Measurements from ENCODE around the gene CER1. TPM values are rescaled to one million over a fixed set of nuclear protein-coding genes. Genes with fewer than 3 reads are reported as not detected.
A peak's percentile ranks its signal among the peaks of the same experiment; 100 is the strongest.
"Not testable (repeated sequence)": the region's sequence is repeated elsewhere in the genome, so short reads cannot be mapped to it uniquely, and the experiment has no call there.

CER1 gene
- total RNA-seq, 1 donor from 2014 or later, result not detected

DNA sequence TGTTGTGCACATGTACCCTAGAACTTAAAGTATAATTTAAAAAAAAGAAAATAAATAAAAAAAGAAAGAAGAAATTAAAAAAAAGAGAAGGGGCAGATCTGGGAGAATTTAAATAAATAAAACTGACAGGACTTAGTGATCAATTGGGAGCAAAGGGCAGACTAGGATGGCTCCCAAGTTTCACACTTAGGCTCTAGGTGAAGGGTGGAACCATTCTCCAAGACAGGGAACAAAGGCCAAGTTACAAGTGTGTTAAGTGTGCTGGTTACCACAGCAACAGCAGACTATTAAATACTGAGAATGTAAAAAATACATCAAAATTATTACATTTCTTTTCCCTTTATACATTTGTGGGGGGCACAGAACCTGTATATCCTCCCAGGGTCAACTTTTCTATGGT, 36.4 kb downstream of the CER1 start:
- H3K4me3 Mint-ChIP-seq (ENCODE audit: low read depth), result no peak overlapping the region
- no peak for DNase-seq (ENCODE audit: low spot score, unreplicated experiment)
- TF ChIP-seq, protein P1, sequence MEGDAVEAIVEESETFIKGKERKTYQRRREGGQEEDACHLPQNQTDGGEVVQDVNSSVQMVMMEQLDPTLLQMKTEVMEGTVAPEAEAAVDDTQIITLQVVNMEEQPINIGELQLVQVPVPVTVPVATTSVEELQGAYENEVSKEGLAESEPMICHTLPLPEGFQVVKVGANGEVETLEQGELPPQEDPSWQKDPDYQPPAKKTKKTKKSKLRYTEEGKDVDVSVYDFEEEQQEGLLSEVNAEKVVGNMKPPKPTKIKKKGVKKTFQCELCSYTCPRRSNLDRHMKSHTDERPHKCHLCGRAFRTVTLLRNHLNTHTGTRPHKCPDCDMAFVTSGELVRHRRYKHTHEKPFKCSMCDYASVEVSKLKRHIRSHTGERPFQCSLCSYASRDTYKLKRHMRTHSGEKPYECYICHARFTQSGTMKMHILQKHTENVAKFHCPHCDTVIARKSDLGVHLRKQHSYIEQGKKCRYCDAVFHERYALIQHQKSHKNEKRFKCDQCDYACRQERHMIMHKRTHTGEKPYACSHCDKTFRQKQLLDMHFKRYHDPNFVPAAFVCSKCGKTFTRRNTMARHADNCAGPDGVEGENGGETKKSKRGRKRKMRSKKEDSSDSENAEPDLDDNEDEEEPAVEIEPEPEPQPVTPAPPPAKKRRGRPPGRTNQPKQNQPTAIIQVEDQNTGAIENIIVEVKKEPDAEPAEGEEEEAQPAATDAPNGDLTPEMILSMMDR (IDR thresholded peaks at IDR 0.05; ENCODE audit: unreplicated experiment), result no peak
- no peak overlapping the region for H3K27ac Mint-ChIP-seq
- H3K4me1 Mint-ChIP-seq (ENCODE audit: low read depth), result peaks cover 7% of the 10 kb centered on the region
- H3K27me3 Mint-ChIP-seq, result no peaks in the 10 kb centered on the region
- H3K36me3 Mint-ChIP-seq (ENCODE audit: insufficient read depth), result peaks cover 32% of the 10 kb centered on the region
- peaks cover 4% of the 10 kb centered on the region for H3K9me3 Mint-ChIP-seq (ENCODE audit: low read depth)

DNA sequence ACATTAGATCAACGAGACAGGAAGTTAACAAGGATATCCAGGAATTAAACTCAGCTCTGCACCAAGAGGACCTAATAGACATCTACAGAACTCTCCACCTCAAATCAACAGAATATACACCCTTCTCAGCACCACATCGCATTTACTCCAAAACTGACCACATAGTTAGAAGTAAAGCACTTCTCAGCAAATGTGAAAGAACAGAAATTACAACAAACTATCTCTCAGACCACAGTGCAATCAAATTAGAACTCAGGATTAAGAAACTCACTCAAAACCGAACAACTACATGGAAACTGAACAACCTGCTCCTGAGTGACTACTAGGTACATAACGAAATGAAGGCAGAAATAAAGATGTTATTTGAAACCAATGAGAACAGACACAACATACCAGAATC, 39.9 kb downstream of the CER1 start:
- not testable (repeated sequence) for H3K9me3 Mint-ChIP-seq (ENCODE audit: low read depth); H3K27me3 Mint-ChIP-seq; H3K4me1 Mint-ChIP-seq (ENCODE audit: low read depth); H3K4me3 Mint-ChIP-seq (ENCODE audit: low read depth); DNase-seq (ENCODE audit: low spot score, unreplicated experiment); H3K27ac Mint-ChIP-seq
- H3K36me3 Mint-ChIP-seq (ENCODE audit: insufficient read depth), result peaks cover 19% of the 10 kb centered on the region

DNA sequence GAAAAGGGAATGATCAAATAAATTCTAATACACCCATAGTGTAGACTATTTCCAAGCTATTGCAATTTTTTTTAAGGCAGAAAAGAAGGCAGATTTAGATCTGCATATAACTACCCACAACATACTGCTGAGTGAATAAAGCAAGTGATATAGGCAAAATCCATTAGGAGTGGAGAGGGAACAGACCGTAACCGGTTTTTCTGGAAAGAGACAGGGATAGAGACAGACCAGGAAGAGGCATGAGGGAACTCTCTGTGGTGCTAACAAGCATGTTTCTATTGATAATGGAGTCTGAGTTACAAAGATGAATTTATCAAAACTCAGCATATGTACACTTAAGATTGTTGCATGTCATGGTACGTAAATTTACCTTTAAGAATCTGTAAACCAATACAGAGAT, 43.8 kb downstream of the CER1 start:
- Mint-ChIP-seq H3K4me1 (ENCODE audit: low read depth) (peaks cover 6% of the 10 kb centered on the region), H3K36me3 (ENCODE audit: insufficient read depth) (peaks cover 7% of the 10 kb centered on the region), H3K9me3 (ENCODE audit: low read depth) (peaks cover 4% of the 10 kb centered on the region), H3K27me3 (no peaks in the 10 kb centered on the region), H3K4me3 (ENCODE audit: low read depth) (no peak overlapping the region), H3K27ac (peak overlapping the region; percentile 50)
- TF ChIP-seq, protein P1 (IDR thresholded peaks at IDR 0.05; ENCODE audit: unreplicated experiment), result no peak
- DNase-seq (ENCODE audit: low spot score, unreplicated experiment), result no peak

DNA sequence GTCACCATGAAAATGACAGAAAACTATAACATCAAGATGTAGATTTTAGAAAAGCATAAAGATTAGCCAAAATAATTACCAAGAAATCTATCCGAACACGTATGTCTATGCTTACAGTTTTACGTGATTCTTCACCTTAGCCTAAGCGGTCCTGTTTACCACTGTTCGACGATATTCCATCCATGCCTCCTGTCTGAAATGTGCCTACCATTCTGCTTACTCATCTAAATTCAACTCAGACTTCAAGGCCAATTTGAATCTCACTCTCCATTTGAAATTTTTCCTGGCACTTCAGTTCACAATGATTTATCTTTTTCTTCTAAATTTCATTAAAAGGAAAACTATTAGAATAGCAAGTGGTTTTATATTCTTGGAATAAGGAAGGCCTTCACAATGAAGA, 44.7 kb downstream of the CER1 start:
- H3K4me1 Mint-ChIP-seq (ENCODE audit: low read depth), result peaks cover 6% of the 10 kb centered on the region
- no peak for DNase-seq (ENCODE audit: low spot score, unreplicated experiment)
- H3K27me3 Mint-ChIP-seq, result no peaks in the 10 kb centered on the region
- H3K27ac Mint-ChIP-seq, result no peak overlapping the region
- peaks cover 6% of the 10 kb centered on the region for H3K36me3 Mint-ChIP-seq (ENCODE audit: insufficient read depth)
- no peak overlapping the region for H3K4me3 Mint-ChIP-seq (ENCODE audit: low read depth)
- TF ChIP-seq, protein P1 (IDR thresholded peaks at IDR 0.05; ENCODE audit: unreplicated experiment), result no peak
- peaks cover 3% of the 10 kb centered on the region for H3K9me3 Mint-ChIP-seq (ENCODE audit: low read depth)

DNA sequence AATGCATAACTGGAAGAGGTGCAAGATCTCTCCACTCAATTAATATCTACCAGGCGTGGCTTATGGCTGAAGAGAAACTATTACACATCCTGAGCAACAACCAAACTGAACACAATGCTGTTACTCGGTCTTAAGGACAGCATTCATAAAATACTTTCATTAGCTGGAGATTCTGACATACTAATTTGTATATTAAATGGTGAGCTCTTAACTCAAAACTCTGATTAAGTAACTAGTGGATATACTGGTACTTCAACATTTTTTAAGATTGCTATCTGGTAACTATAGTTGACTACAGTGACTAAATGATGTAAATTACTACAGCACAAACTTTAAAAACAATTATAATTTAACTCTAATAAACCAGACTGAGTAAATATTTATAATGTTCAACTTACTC, 45.1 kb downstream of the CER1 start:
- H3K9me3 Mint-ChIP-seq (ENCODE audit: low read depth), result no peaks in the 10 kb centered on the region
- no peak overlapping the region for H3K4me3 Mint-ChIP-seq (ENCODE audit: low read depth)
- peaks cover 4% of the 10 kb centered on the region for H3K36me3 Mint-ChIP-seq (ENCODE audit: insufficient read depth)
- H3K4me1 Mint-ChIP-seq (ENCODE audit: low read depth), result peaks cover 5% of the 10 kb centered on the region
- TF ChIP-seq, protein P1 (IDR thresholded peaks at IDR 0.05; ENCODE audit: unreplicated experiment), result no peak
- peak overlapping the region; percentile 39 for H3K27ac Mint-ChIP-seq
- no peak for DNase-seq (ENCODE audit: low spot score, unreplicated experiment)
- H3K27me3 Mint-ChIP-seq, result no peaks in the 10 kb centered on the region

DNA sequence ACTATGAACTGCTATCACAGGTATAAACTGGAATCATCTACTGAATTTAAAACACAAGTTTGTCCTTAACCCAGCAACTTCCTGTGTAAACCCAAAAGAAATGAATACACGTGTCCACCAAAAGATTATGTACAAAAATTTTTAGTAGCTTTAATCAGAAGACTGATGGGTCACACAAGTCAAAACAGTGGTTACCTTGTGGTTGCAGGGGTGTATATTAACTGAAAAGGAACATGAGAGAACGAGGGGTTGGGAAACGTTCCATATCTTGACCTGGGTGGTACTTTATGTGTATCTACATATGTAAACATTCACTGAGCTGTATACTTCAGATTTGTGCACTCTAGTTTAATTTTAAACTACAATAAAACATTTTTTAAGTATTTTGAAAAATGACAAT, 47.9 kb downstream of the CER1 start:
- Mint-ChIP-seq H3K27ac (no peak overlapping the region), H3K27me3 (no peaks in the 10 kb centered on the region), H3K4me3 (ENCODE audit: low read depth) (no peak overlapping the region), H3K9me3 (ENCODE audit: low read depth) (no peaks in the 10 kb centered on the region), H3K36me3 (ENCODE audit: insufficient read depth) (peaks cover 13% of the 10 kb centered on the region), H3K4me1 (ENCODE audit: low read depth) (peaks cover 5% of the 10 kb centered on the region)
- DNase-seq (ENCODE audit: low spot score, unreplicated experiment), result no peak
- TF ChIP-seq, protein P1 (IDR thresholded peaks at IDR 0.05; ENCODE audit: unreplicated experiment), result no peak

All from progenitor cell of endocrine pancreas (in vitro differentiated cells).